Measurements from ENCODE around the gene REEP1.

GRCh38 chr2:86375623-86376022, 38.2 kb upstream of the REEP1 start:
- no peak for TF ChIP-seq EZH2phosphoT487 (IDR thresholded peaks at IDR 0.05; ENCODE audit: insufficient read depth, low read depth)
- TF ChIP-seq EZH2 (IDR thresholded peaks at IDR 0.05; ENCODE audit: insufficient read depth, poor library complexity, severe bottlenecking), result no peak
